MM.1S (cell line): ENCODE measurements around the gene FAM174C.

Source experiments
- DNase-seq: peaks from one replicate; pipeline ENCODE4 v3.0.0-alpha.2; 2015
- H2AFZ ChIP-seq: fragments of 300-600 bp; sonication (generic); 2 replicates; pipeline ENCODE4 v1.6.0; 2016; ENCODE audit warnings: antibody characterized with exemption, low read length
- H3F3A ChIP-seq: fragments of 300-600 bp; sonication (generic); 2 replicates; pipeline ENCODE4 v1.6.1; 2016; ENCODE audit warnings: mild to moderate bottlenecking, antibody characterized with exemption, low read length, moderate library complexity, mixed read lengths; ENCODE audit not compliant: insufficient read depth
- H3K27ac ChIP-seq: fragments of 300-600 bp; sonication (generic); 2 replicates; pipeline ENCODE4 v1.5.1; 2016; ENCODE audit warnings: mild to moderate bottlenecking, low read length
- H3K27me3 ChIP-seq: fragments of 300-600 bp; sonication (generic); replicated peaks from 2 replicates; pipeline ENCODE4 v1.6.0; 2016; ENCODE audit warnings: low read length; ENCODE audit not compliant: insufficient read depth
- H3K36me3 ChIP-seq: fragments of 300-600 bp; sonication (generic); replicated peaks from 2 replicates; pipeline ENCODE4 v1.6.1; 2016; ENCODE audit warnings: mild to moderate bottlenecking, low read length, mixed read lengths; ENCODE audit not compliant: insufficient read depth
- H3K4me1 ChIP-seq: fragments of 300-600 bp; sonication (generic); 2 replicates; pipeline ENCODE4 v1.6.1; 2016; ENCODE audit warnings: low read length, mixed read lengths
- H3K4me2 ChIP-seq: fragments of 300-600 bp; sonication (generic); 2 replicates; pipeline ENCODE4 v1.6.0; 2016; ENCODE audit warnings: low read depth, low read length
- H3K4me3 ChIP-seq: fragments of 300-600 bp; sonication (generic); 2 replicates; pipeline ENCODE4 v1.5.1; 2016; ENCODE audit warnings: low read length, mixed read lengths
- H3K79me2 ChIP-seq: fragments of 300-600 bp; sonication (generic); 2 replicates; pipeline ENCODE4 v1.6.1; 2016; ENCODE audit warnings: mixed run types, low read length, mixed read lengths
- H3K9ac ChIP-seq: fragments of 300-600 bp; sonication (generic); 2 replicates; pipeline ENCODE4 v1.6.1; 2016; ENCODE audit warnings: low read length, mixed read lengths
- H3K9me2 ChIP-seq: fragments of 300-600 bp; sonication (generic); replicated peaks from 2 replicates; pipeline ENCODE4 v1.6.1; 2016; ENCODE audit warnings: mild to moderate bottlenecking, low read length, mixed read lengths; ENCODE audit not compliant: insufficient read depth
- H3K9me3 ChIP-seq: fragments of 300-600 bp; sonication (generic); replicated peaks from 2 replicates; pipeline ENCODE4 v1.6.1; 2016; ENCODE audit warnings: mild to moderate bottlenecking, low read length, mixed read lengths; ENCODE audit not compliant: insufficient read depth
- H4K20me1 ChIP-seq: fragments of 300-600 bp; sonication (generic); 2 replicates; pipeline ENCODE4 v1.6.1; 2016; ENCODE audit warnings: mild to moderate bottlenecking, low read length, moderate library complexity, mixed read lengths; ENCODE audit not compliant: insufficient read depth
- CTCF ChIP-seq: fragments of 300-600 bp; sonication (generic); IDR thresholded peaks from 2 replicates; pipeline ENCODE4 v1.5.1; 2016; ENCODE audit warnings: antibody characterized with exemption, low read length, mixed read lengths
- EZH2 ChIP-seq: fragments of 300-600 bp; sonication (generic); optimal IDR thresholded peaks from 2 replicates; pipeline ENCODE3; 2017; ENCODE audit warnings: low read depth, mild to moderate bottlenecking, antibody characterized with exemption, low read length, mixed read lengths
- EZH2phosphoT487 ChIP-seq: fragments of 300-600 bp; sonication (generic); IDR thresholded peaks from 2 replicates; pipeline ENCODE4 v1.6.1; 2018; ENCODE audit warnings: antibody characterized with exemption, low read length

The FAM174C gene

DNA sequence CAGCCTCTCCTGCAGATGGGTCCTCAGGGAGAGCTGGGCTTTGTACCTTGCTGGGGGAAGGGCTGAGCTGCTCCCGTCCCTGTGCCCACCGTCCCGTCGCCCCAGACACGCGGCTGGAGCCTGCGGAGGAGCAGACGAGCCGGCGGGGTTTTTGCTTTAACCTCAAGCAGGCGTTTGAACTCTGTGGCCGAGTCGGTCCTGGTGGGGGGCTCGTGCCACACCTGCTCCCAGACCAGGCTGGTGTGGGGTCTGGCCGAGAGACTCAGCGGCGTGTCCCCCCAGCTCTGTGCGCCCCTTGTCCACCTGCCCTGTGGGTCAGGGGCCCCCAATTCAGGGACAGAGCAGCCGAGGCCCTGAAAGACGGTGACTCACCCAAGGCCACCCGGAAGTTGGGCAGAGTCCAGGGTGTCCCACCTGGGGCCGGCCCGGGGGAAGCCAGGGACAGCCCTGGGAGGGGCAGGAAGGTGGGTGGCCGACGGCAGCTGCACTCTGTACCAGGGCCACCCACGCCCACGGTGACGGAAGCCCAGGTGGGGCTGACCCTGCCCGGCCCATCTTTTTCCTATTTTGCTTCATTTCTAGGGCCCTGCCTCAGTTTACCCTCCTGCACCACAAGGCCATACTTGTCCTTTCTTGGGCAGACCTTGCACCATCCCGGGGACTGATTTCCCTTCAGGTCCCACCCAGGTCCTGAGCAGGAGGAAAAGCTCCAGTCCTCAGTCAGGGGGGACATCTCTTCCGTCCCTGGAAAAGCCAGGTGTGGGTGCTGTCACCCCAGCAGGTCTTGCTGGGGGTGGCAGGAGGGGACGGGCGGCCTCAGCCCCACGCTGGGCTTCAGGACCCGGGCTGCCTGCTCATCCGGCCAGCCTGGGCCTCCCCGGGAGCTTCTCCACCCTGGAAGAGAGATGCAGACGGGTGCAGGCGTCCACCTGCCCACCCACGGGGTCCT, 15.6 kb downstream of the FAM174C start:
- H3K4me1 ChIP-seq: no peaks in the 10 kb centered on the region
- H2AFZ ChIP-seq: no peak overlapping the region
- DNase-seq: no peak
- H3K27ac ChIP-seq: no peak overlapping the region
- H3K9ac ChIP-seq: no peak overlapping the region
- H3K79me2 ChIP-seq: no peaks in the 10 kb centered on the region
- H3K27me3 ChIP-seq: peaks cover 96% of the 10 kb centered on the region
- H3K4me3 ChIP-seq: no peak overlapping the region
- no peaks in the 10 kb centered on the region for H4K20me1 ChIP-seq
- no peaks in the 10 kb centered on the region for H3K36me3 ChIP-seq
- TF ChIP-seq EZH2: no peak
- no peak for TF ChIP-seq EZH2phosphoT487
- TF ChIP-seq CTCF: no peak
- H3F3A ChIP-seq: no peaks in the 10 kb centered on the region
- no peaks in the 10 kb centered on the region for H3K9me2 ChIP-seq
- H3K9me3 ChIP-seq: no peaks in the 10 kb centered on the region
- H3K4me2 ChIP-seq: no peak overlapping the region

DNA sequence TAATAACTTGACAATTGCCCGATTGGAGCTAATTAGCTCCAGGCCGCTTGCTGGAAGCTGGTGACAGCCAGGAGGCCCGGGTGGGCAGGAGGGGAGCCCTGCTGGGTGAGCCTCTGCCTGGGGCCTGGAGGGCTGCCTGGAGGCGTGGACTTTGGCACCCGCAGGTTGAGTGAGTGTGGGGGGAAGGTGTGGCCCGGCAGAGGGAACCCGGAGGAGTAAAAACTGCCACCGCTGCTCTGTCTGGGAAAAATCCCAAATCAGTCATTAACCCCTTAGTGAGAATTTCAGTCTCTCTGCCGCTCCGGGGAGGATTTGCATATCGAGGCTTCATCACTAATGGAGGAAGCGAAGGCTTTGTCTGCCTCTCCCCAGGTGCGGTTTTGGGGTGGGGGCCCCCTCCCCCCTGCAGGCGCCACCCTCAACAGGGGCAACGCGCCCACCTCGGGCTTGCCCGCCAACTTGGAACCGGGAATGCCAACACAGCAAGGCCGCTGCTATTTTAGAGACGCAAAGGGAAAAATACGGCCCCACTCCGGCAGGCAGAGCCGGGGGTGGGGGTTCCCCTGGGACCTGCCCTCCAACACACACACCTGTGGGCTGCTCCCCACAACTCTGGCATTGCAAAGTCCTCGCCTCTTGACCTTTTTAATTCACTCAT, 16.6 kb downstream of the FAM174C start:
- DNase-seq: no peak
- no peak overlapping the region for H2AFZ ChIP-seq
- no peaks in the 10 kb centered on the region for H3F3A ChIP-seq
- no peaks in the 10 kb centered on the region for H3K4me1 ChIP-seq
- TF ChIP-seq EZH2: peak; percentile 81
- no peak for TF ChIP-seq CTCF
- 0 out of 2 replicates have a peak, but pooled peaks have one; percentile 79 for TF ChIP-seq EZH2phosphoT487
- no peaks in the 10 kb centered on the region for H4K20me1 ChIP-seq
- peak overlapping the region; percentile 10; the same call in 1 of the 2 replicates for H3K4me2 ChIP-seq
- H3K4me3 ChIP-seq: no peak overlapping the region
- H3K36me3 ChIP-seq: no peaks in the 10 kb centered on the region
- H3K9ac ChIP-seq: no peak overlapping the region
- no peaks in the 10 kb centered on the region for H3K9me2 ChIP-seq
- H3K27ac ChIP-seq: no peak overlapping the region
- H3K9me3 ChIP-seq: no peaks in the 10 kb centered on the region
- peaks cover 98% of the 10 kb centered on the region for H3K27me3 ChIP-seq
- no peaks in the 10 kb centered on the region for H3K79me2 ChIP-seq

DNA sequence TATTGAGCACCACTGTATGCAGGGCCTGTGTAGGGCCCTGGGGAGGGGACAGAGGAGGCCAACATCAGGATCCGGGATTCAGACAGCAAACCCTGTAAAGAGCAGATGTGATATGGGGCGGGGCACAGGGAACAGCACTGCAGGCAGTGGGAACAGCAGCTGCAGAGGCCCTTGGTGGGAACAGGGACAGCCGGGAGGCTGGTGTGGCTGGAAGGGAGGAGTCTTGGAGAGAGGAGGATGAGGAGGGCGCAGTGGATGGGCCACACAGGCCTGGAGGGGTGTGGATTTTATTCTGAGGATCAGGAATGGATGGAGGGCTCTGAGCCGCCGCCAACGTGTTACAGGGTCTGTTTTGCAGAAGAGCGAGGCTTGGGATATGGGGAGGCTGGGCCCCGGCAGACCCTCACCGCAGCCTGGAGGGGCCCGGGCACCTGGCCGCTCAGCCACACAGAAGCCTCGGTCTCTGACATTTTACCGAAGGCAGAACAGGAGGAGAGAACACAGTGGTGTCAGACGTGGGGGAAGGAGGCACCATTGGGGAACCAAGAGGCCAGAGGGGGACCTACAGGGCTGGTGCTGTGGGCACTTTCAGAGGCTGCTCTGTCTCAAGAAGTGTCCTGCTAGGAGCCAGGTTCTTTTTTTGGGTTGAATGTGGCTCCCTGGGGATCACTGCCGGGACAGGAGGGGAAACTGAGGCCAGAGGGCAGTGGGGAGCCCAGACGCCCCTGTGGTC, 17.3 kb downstream of the FAM174C start:
- Histone ChIP-seq H3K9me3 (no peaks in the 10 kb centered on the region), H3K79me2 (no peaks in the 10 kb centered on the region), H3K4me3 (no peak overlapping the region), H3K9ac (no peak overlapping the region), H3K4me1 (no peaks in the 10 kb centered on the region), H3F3A (no peaks in the 10 kb centered on the region), H2AFZ (no peak overlapping the region), H3K36me3 (no peaks in the 10 kb centered on the region), H3K4me2 (0 out of 2 replicates have a peak overlapping the region, but pooled peaks have one; percentile 10), H3K9me2 (no peaks in the 10 kb centered on the region), H4K20me1 (no peaks in the 10 kb centered on the region), H3K27ac (no peak overlapping the region), H3K27me3 (peaks cover 98% of the 10 kb centered on the region)
- TF ChIP-seq EZH2 (no peak), EZH2phosphoT487 (0 out of 2 replicates have a peak, but pooled peaks have one; percentile 44)
- no peak for DNase-seq
